HCT116 (cell line): ENCODE measurements around the gene PLD2.

ENCODE experiments used
- CEBPB ChIP-seq: IDR thresholded peaks from 2 replicates; pipeline ENCODE4 v1.6.1; 2012; ENCODE audit warnings: low read depth
- EZH2phosphoT487 ChIP-seq: fragments of 200-600 bp; IDR thresholded peaks from 2 replicates; pipeline ENCODE4 v1.6.1; 2018; ENCODE audit warnings: antibody characterized with exemption, borderline replicate concordance
- POLR2A ChIP-seq: IDR thresholded peaks from 2 replicates; pipeline ENCODE4 v1.7.0; 2011; ENCODE audit warnings: borderline replicate concordance; ENCODE audit not compliant: insufficient read depth, insufficient read length; ENCODE audit errors: extremely low read depth
- POLR2AphosphoS5 ChIP-seq: IDR thresholded peaks from 2 replicates; pipeline ENCODE4 v1.6.1; 2011; ENCODE audit warnings: mild to moderate bottlenecking, low read depth, low read length, moderate library complexity
- ZFX ChIP-seq: fragments of 450-650 bp; IDR thresholded peaks from 2 replicates; pipeline ENCODE4 v1.6.1; 2017
- ZNF274 ChIP-seq: fragments of 200-500 bp; sonication (Bioruptor generic); IDR thresholded peaks from 2 replicates; pipeline ENCODE4 v1.6.1; 2014; ENCODE audit warnings: mild to moderate bottlenecking, low read depth, low read length, inconsistent platforms
- TF ChIP-seq, protein P1 (sequence below), 3 experiments: fragments of 200-600 bp in 1 of 3; sonication (generic) in 1 of 3; IDR thresholded peaks in 2 of 3; conservative IDR thresholded peaks in 1 of 3; 2 replicates each; pipeline ENCODE4 v1.5.1; 2012 to 2017; ENCODE audit warnings: low read depth in 2 of 3, low read length in 2 of 3, antibody characterized with exemption in 1 of 3, borderline replicate concordance in 1 of 3, control low read depth in 1 of 3, mild to moderate bottlenecking in 1 of 3, mixed read lengths in 1 of 3, mixed run types in 1 of 3, moderate library complexity in 1 of 3; ENCODE audit not compliant: insufficient read depth in 1 of 3

DNA sequence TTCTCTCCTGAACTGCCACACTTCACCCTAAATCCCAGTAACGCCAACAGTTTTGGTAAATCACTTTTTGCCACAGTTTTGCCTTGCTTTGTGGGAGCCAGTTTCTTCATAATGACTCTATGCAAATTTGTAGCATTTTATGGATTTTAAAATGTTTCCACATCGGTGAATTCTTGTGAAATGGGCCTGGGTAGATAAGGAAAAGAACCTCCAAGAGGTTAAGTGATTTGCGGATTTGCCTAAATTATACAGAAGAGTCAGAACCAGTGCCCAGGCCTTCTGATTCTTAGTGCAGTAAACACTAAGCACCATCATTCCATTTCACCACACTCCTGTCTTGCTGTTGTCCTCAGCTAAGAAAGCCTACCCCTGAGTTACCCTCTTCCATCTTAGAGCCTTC, 44.1 kb downstream of the PLD2 start:
- TF ChIP-seq CEBPB (no peak), ZFX (no peak), POLR2AphosphoS5 (no peak), POLR2A (no peak), ZNF274 (no peak), EZH2phosphoT487 (no peak)
- TF ChIP-seq, protein P1, sequence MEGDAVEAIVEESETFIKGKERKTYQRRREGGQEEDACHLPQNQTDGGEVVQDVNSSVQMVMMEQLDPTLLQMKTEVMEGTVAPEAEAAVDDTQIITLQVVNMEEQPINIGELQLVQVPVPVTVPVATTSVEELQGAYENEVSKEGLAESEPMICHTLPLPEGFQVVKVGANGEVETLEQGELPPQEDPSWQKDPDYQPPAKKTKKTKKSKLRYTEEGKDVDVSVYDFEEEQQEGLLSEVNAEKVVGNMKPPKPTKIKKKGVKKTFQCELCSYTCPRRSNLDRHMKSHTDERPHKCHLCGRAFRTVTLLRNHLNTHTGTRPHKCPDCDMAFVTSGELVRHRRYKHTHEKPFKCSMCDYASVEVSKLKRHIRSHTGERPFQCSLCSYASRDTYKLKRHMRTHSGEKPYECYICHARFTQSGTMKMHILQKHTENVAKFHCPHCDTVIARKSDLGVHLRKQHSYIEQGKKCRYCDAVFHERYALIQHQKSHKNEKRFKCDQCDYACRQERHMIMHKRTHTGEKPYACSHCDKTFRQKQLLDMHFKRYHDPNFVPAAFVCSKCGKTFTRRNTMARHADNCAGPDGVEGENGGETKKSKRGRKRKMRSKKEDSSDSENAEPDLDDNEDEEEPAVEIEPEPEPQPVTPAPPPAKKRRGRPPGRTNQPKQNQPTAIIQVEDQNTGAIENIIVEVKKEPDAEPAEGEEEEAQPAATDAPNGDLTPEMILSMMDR (IDR thresholded peaks at IDR 0.05 in 2 of 3, conservative IDR thresholded peaks at IDR 0.05 in 1 of 3; ENCODE audit: borderline replicate concordance in 1 of 3, insufficient read depth in 1 of 3, low read depth in 2 of 3, low read length in 2 of 3), result no peak
